Mesendoderm (in vitro differentiated cells): ENCODE results near the gene APBA2.

ENCODE experiments used
- DNase-seq: peaks from one replicate; pipeline ENCODE4 v3.0.0; 2013
- H2AK5ac ChIP-seq: 2 replicates; pipeline ENCODE4 v1.6.1; 2013; ENCODE audit warnings: low read length, inconsistent platforms
- H2BK120ac ChIP-seq: 2 replicates; pipeline ENCODE4 v1.6.1; 2013; ENCODE audit warnings: low read depth, mild to moderate bottlenecking, low read length, moderate library complexity, mixed read lengths
- H2BK15ac ChIP-seq: replicated peaks from 2 replicates; pipeline ENCODE4 v1.6.1; 2013; ENCODE audit warnings: low read depth, mild to moderate bottlenecking, moderate library complexity
- H2BK5ac ChIP-seq: 2 replicates; pipeline ENCODE4 v1.6.1; 2013; ENCODE audit warnings: low read length, inconsistent platforms
- H3K18ac ChIP-seq: 2 replicates; pipeline ENCODE4 v1.6.1; 2013; ENCODE audit warnings: mild to moderate bottlenecking, low read length, mixed read lengths
- H3K23ac ChIP-seq: one replicate; pipeline ENCODE4 v1.6.1; 2013; ENCODE audit warnings: low read length
- H3K27ac ChIP-seq: 2 replicates; pipeline ENCODE4 v1.5.1; 2013; ENCODE audit warnings: low read depth, mild to moderate bottlenecking, inconsistent platforms, low read length, moderate library complexity
- H3K27me3 ChIP-seq: 2 replicates; pipeline ENCODE4 v1.6.1; 2013; ENCODE audit warnings: low read length, control low read depth, mild to moderate bottlenecking, inconsistent platforms; ENCODE audit not compliant: insufficient read depth, poor library complexity
- H3K36me3 ChIP-seq: 2 replicates; pipeline ENCODE4 v1.6.1; 2013; ENCODE audit warnings: low read length, inconsistent platforms; ENCODE audit not compliant: control insufficient read depth, insufficient read depth
- H3K4ac ChIP-seq: one replicate; pipeline ENCODE4 v1.6.1; 2013; ENCODE audit warnings: low read depth, mild to moderate bottlenecking, low read length, moderate library complexity
- H3K4me1 ChIP-seq: 2 replicates; pipeline ENCODE4 v1.6.1; 2013; ENCODE audit warnings: low read depth, low read length, inconsistent platforms; ENCODE audit not compliant: control insufficient read depth
- H3K4me2 ChIP-seq: 2 replicates; pipeline ENCODE4 v1.6.1; 2013; ENCODE audit warnings: low read length
- H3K4me3 ChIP-seq: 2 replicates; pipeline ENCODE4 v1.5.1; 2013; ENCODE audit warnings: mild to moderate bottlenecking, low read length
- H3K56ac ChIP-seq: one replicate; pipeline ENCODE4 v1.6.1; 2013; ENCODE audit warnings: low read length
- H3K79me1 ChIP-seq: 2 replicates; pipeline ENCODE4 v1.6.1; 2013; ENCODE audit warnings: low read length, inconsistent platforms
- H3K79me2 ChIP-seq: 2 replicates; pipeline ENCODE4 v1.6.1; 2013; ENCODE audit warnings: mild to moderate bottlenecking, low read length; ENCODE audit not compliant: control insufficient read depth, insufficient read depth
- H3K9ac ChIP-seq: 2 replicates; pipeline ENCODE4 v1.6.1; 2013; ENCODE audit warnings: low read length, inconsistent platforms
- H4K5ac ChIP-seq: one replicate; pipeline ENCODE4 v1.6.1; 2013; ENCODE audit warnings: low read length
- H4K8ac ChIP-seq: one replicate; pipeline ENCODE4 v1.6.1; 2013; ENCODE audit warnings: low read depth, mild to moderate bottlenecking, control low read depth, low read length, moderate library complexity
- WGBS: extraction: QIAGEN DNeasy Blood & Tissue Kit; methylation state at CpG from one replicate; pipeline ENCODE4 v1.1.7; 2013; ENCODE audit warnings: low lambda C conversion rate, missing lambda C conversion rate; ENCODE audit not compliant: insufficient coverage; ENCODE audit errors: extremely low coverage; 5-methylcytosine and 5-hydroxymethylcytosine counted together

APBA2 gene

GRCh38 chr15:28991236-28992171 is 105.7 kb downstream of the APBA2 start:
- Histone ChIP-seq H4K8ac (no peak overlapping the region), H2BK120ac (no peak overlapping the region), H3K9ac (no peak overlapping the region), H3K4me3 (no peak overlapping the region), H3K79me1 (no peaks in the 10 kb centered on the region), H3K4me2 (no peak overlapping the region), H3K23ac (no peak overlapping the region), H3K27me3 (no peaks in the 10 kb centered on the region), H2BK15ac (no peak overlapping the region), H2AK5ac (no peak overlapping the region), H3K18ac (no peak overlapping the region), H3K36me3 (no peaks in the 10 kb centered on the region), H3K79me2 (no peaks in the 10 kb centered on the region), H4K5ac (no peak overlapping the region), H3K56ac (no peak overlapping the region), H2BK5ac (no peak overlapping the region), H3K4me1 (no peaks in the 10 kb centered on the region), H3K4ac (no peak overlapping the region), H3K27ac (no peak overlapping the region)
- WGBS, result no CpG with 5 or more reads among the region's 21 CpGs
- no peak for DNase-seq

- Histone ChIP-seq H3K27me3 (no peaks in the 10 kb centered on the region), H3K4me3 (no peak overlapping the region), H3K9ac (no peak overlapping the region), H3K18ac (no peak overlapping the region), H2BK15ac (no peak overlapping the region), H3K56ac (no peak overlapping the region), H2AK5ac (no peak overlapping the region), H3K36me3 (no peaks in the 10 kb centered on the region), H3K4me2 (no peak overlapping the region), H3K4ac (no peak overlapping the region), H4K8ac (no peak overlapping the region), H3K23ac (no peak overlapping the region), H3K79me2 (no peaks in the 10 kb centered on the region), H2BK5ac (no peak overlapping the region), H4K5ac (no peak overlapping the region), H3K27ac (no peak overlapping the region), H3K4me1 (no peaks in the 10 kb centered on the region), H3K79me1 (no peaks in the 10 kb centered on the region), H2BK120ac (no peak overlapping the region)
- no peak for DNase-seq
- WGBS, result no CpG with 5 or more reads among the region's 6 CpGs
These were observed 106.6 kb downstream of the APBA2 start for GRCh38 chr15:28992336-28992864.

GRCh38 chr15:28993051-28993719 is 107.4 kb downstream of the APBA2 start:
- H3K4ac ChIP-seq, result no peak overlapping the region
- no peak overlapping the region for H4K8ac ChIP-seq
- H3K79me2 ChIP-seq, result no peaks in the 10 kb centered on the region
- no peak overlapping the region for H3K23ac ChIP-seq
- H4K5ac ChIP-seq, result no peak overlapping the region
- no peak overlapping the region for H3K4me3 ChIP-seq
- H3K9ac ChIP-seq, result no peak overlapping the region
- DNase-seq, result no peak
- H3K56ac ChIP-seq, result no peak overlapping the region
- no peak overlapping the region for H2BK120ac ChIP-seq
- WGBS, result no CpG with 5 or more reads among the region's 12 CpGs
- no peak overlapping the region for H3K27ac ChIP-seq
- H3K27me3 ChIP-seq, result no peaks in the 10 kb centered on the region
- no peaks in the 10 kb centered on the region for H3K36me3 ChIP-seq
- no peak overlapping the region for H2BK5ac ChIP-seq
- H2AK5ac ChIP-seq, result no peak overlapping the region
- no peaks in the 10 kb centered on the region for H3K4me1 ChIP-seq
- H3K79me1 ChIP-seq, result no peaks in the 10 kb centered on the region
- H2BK15ac ChIP-seq, result no peak overlapping the region
- H3K4me2 ChIP-seq, result no peak overlapping the region
- no peak overlapping the region for H3K18ac ChIP-seq

GRCh38 chr15:28993720-28994053 is 107.9 kb downstream of the APBA2 start:
- DNase-seq, result no peak
- Histone ChIP-seq H3K4me3 (no peak overlapping the region), H2AK5ac (no peak overlapping the region), H3K9ac (no peak overlapping the region), H4K5ac (no peak overlapping the region), H2BK15ac (no peak overlapping the region), H2BK120ac (no peak overlapping the region), H4K8ac (no peak overlapping the region), H3K79me1 (no peaks in the 10 kb centered on the region), H3K23ac (no peak overlapping the region), H3K4me2 (no peak overlapping the region), H3K18ac (no peak overlapping the region), H3K79me2 (no peaks in the 10 kb centered on the region), H2BK5ac (no peak overlapping the region), H3K27me3 (no peaks in the 10 kb centered on the region), H3K56ac (no peak overlapping the region), H3K4ac (no peak overlapping the region), H3K36me3 (no peaks in the 10 kb centered on the region), H3K4me1 (no peaks in the 10 kb centered on the region), H3K27ac (no peak overlapping the region)
- WGBS, result no CpG with 5 or more reads among the region's 7 CpGs

- Histone ChIP-seq H2BK15ac (no peak overlapping the region), H2BK120ac (no peak overlapping the region), H3K4me3 (no peak overlapping the region), H3K36me3 (no peaks in the 10 kb centered on the region), H4K5ac (no peak overlapping the region), H3K79me1 (no peaks in the 10 kb centered on the region), H3K4me2 (no peak overlapping the region), H3K4ac (no peak overlapping the region), H3K9ac (no peak overlapping the region), H3K27me3 (no peaks in the 10 kb centered on the region), H3K4me1 (no peaks in the 10 kb centered on the region), H3K27ac (no peak overlapping the region), H3K56ac (no peak overlapping the region), H3K79me2 (no peaks in the 10 kb centered on the region), H3K18ac (no peak overlapping the region), H4K8ac (no peak overlapping the region), H2BK5ac (no peak overlapping the region), H2AK5ac (no peak overlapping the region), H3K23ac (no peak overlapping the region)
- WGBS, result no CpG with 5 or more reads among the region's 14 CpGs
- DNase-seq, result no peak
These were observed 108.5 kb downstream of the APBA2 start for GRCh38 chr15:28994142-28994830.
